CD4-positive, alpha-beta T cell treated with Interferon gamma for 1 hour (primary cell): ENCODE results near the gene DIP2C.
"Not testable (repeated sequence)": the region's sequence is repeated elsewhere in the genome, so short reads cannot be mapped to it uniquely, and the experiment has no call there.

Experiments
- DNase-seq: peaks from one replicate; pipeline ENCODE4 v3.0.0-alpha.2; 2020

DIP2C gene

GRCh38 chr10:623477-624311 is 65.8 kb downstream of the DIP2C start:
- DNase-seq: no peak

- DNase-seq: no peak
These were observed 66.5 kb downstream of the DIP2C start for GRCh38 chr10:623014-623413.

- DNase-seq: no peak
These were observed 67.3 kb downstream of the DIP2C start for GRCh38 chr10:621981-622740.

GRCh38 chr10:621513-621912 is 68.0 kb downstream of the DIP2C start:
- DNase-seq: no peak

- DNase-seq: no peak
These were observed 68.5 kb downstream of the DIP2C start for GRCh38 chr10:620971-621370.

GRCh38 chr10:620417-620816 is 69.1 kb downstream of the DIP2C start:
- no peak for DNase-seq

GRCh38 chr10:619710-620109 is 69.8 kb downstream of the DIP2C start:
- no peak for DNase-seq

GRCh38 chr10:618229-618989 is 71.1 kb downstream of the DIP2C start:
- no peak for DNase-seq

GRCh38 chr10:617471-617870 is 72.0 kb downstream of the DIP2C start:
- DNase-seq: no peak

GRCh38 chr10:615583-616152 is 73.8 kb downstream of the DIP2C start:
- no peak for DNase-seq

- no peak for DNase-seq
These were observed 74.5 kb downstream of the DIP2C start for GRCh38 chr10:614790-615582.

GRCh38 chr10:614139-614711 is 75.2 kb downstream of the DIP2C start:
- no peak for DNase-seq

- no peak for DNase-seq
These were observed 76.0 kb downstream of the DIP2C start for GRCh38 chr10:613271-614138.

- no peak for DNase-seq
These were observed 76.8 kb downstream of the DIP2C start for GRCh38 chr10:612696-613095.

GRCh38 chr10:610642-611305 is 78.7 kb downstream of the DIP2C start:
- DNase-seq: not testable (repeated sequence)

- no peak for DNase-seq
These were observed 79.5 kb downstream of the DIP2C start for GRCh38 chr10:609868-610545.

- no peak for DNase-seq
These were observed 80.2 kb downstream of the DIP2C start for GRCh38 chr10:609262-609658.

GRCh38 chr10:608331-609261 is 80.9 kb downstream of the DIP2C start:
- DNase-seq: no peak
